H1 (cell line): Measurements from ENCODE around the gene CD37. TPM values are rescaled to one million over a fixed set of nuclear protein-coding genes. Genes with fewer than 3 reads are reported as not detected.

Source experiments
- CBX5 ChIP-seq: fragments of 300-800, 300-1000 bp; sonication (generic); IDR thresholded peaks from 2 replicates; pipeline ENCODE4 v1.7.1; 2016; ENCODE audit warnings: antibody characterized with exemption, low read length, low read depth
- CBX8 ChIP-seq: fragments of 300-800, 300-1000 bp; sonication (generic); IDR thresholded peaks from 2 replicates; pipeline ENCODE4 v1.7.1; 2016; ENCODE audit warnings: low read depth, low read length, borderline replicate concordance
- CEBPB ChIP-seq: IDR thresholded peaks from 2 replicates; pipeline ENCODE4 v1.6.1; 2012; ENCODE audit warnings: low read depth, low read length
- CHD2 ChIP-seq: IDR thresholded peaks from 2 replicates; pipeline ENCODE4 v1.6.1; 2012; ENCODE audit warnings: low read length, improper control_type of control experiment
- EP300 ChIP-seq, 2 experiments: IDR thresholded peaks; 1 replicate in 1 of 2; 2 replicates in 1 of 2; pipeline ENCODE4 v1.6.1; 2011 to 2012; ENCODE audit warnings: low read depth in 2 of 2, low read length in 2 of 2, mild to moderate bottlenecking in 2 of 2, borderline replicate concordance in 1 of 2, inconsistent platforms in 1 of 2, moderate library complexity in 1 of 2
- FOSL1 ChIP-seq: IDR thresholded peaks from 2 replicates; pipeline ENCODE4 v1.6.1; 2011; ENCODE audit warnings: mild to moderate bottlenecking, low read depth, low read length, moderate library complexity; ENCODE audit not compliant: insufficient read depth
- GTF2F1 ChIP-seq: IDR thresholded peaks from 2 replicates; pipeline ENCODE4 v1.6.1; 2012; ENCODE audit warnings: low read depth, low read length, improper control_type of control experiment, borderline replicate concordance
- JUND ChIP-seq: IDR thresholded peaks from 2 replicates; pipeline ENCODE4 v1.6.1; 2011; ENCODE audit warnings: mild to moderate bottlenecking, improper control_type of control experiment, low read length
- KDM1A ChIP-seq: fragments of 200-600, 300-600 bp; sonication (generic); IDR thresholded peaks from 2 replicates; pipeline ENCODE4 v1.7.1; 2016; ENCODE audit warnings: mild to moderate bottlenecking, low read length, borderline replicate concordance
- POLR2A ChIP-seq, 2 experiments: IDR thresholded peaks; 1 replicate in 1 of 2; 2 replicates in 1 of 2; pipeline ENCODE4 v1.6.1; 2011; ENCODE audit warnings: low read depth in 2 of 2, low read length in 2 of 2, mild to moderate bottlenecking in 2 of 2; ENCODE audit errors: control extremely low read depth in 1 of 2
- POLR2AphosphoS5 ChIP-seq: IDR thresholded peaks from 2 replicates; pipeline ENCODE4 v1.6.1; 2011; ENCODE audit warnings: low read depth, low read length
- RBBP5 ChIP-seq: IDR thresholded peaks from 2 replicates; pipeline ENCODE4 v1.7.1; 2012; ENCODE audit warnings: low read depth, mild to moderate bottlenecking, inconsistent platforms, low read length, moderate library complexity, borderline replicate concordance
- RNF2 ChIP-seq: fragments of 200-900, 300-1000 bp; sonication (generic); IDR thresholded peaks from 2 replicates; pipeline ENCODE4 v1.7.1; 2016; ENCODE audit warnings: borderline replicate concordance, low read depth, mild to moderate bottlenecking, antibody characterized with exemption, low read length; ENCODE audit not compliant: poor library complexity, severe bottlenecking; ENCODE audit errors: missing control alignments
- RXRA ChIP-seq: IDR thresholded peaks from 2 replicates; pipeline ENCODE4 v1.6.1; 2011; ENCODE audit warnings: low read depth, mild to moderate bottlenecking, low read length, moderate library complexity; ENCODE audit not compliant: insufficient read depth
- SIN3A ChIP-seq, 2 experiments: IDR thresholded peaks in 1 of 2; conservative IDR thresholded peaks in 1 of 2; 2 replicates each; pipeline ENCODE4 v1.6.1; 2011 to 2012; ENCODE audit warnings: low read length in 2 of 2, improper control_type of control experiment in 1 of 2, low read depth in 1 of 2, mild to moderate bottlenecking in 1 of 2
- SIRT6 ChIP-seq: IDR thresholded peaks from one replicate; pipeline ENCODE4 v1.7.1; 2012; ENCODE audit warnings: low read length, inconsistent platforms
- SP1 ChIP-seq: IDR thresholded peaks from 2 replicates; pipeline ENCODE4 v1.6.1; 2011; ENCODE audit warnings: low read depth, low read length
- SP4 ChIP-seq: IDR thresholded peaks from 2 replicates; pipeline ENCODE4 v1.6.1; 2012; ENCODE audit warnings: low read length, inconsistent platforms
- TBP ChIP-seq: IDR thresholded peaks from 2 replicates; pipeline ENCODE4 v1.6.1; 2011; ENCODE audit warnings: low read depth, low read length, improper control_type of control experiment
- polyA plus RNA-seq, 7 experiments: library from polyadenylated mRNA; depleted of rRNA in 3 of 7; stranded (reverse) in 5 of 7; unstranded in 2 of 7; fragments of >200 nt in 5 of 7; fragments of 200-250 nt in 2 of 7; gene quantifications; 1 replicate in 5 of 7; 2 replicates in 1 of 7; 4 replicates in 1 of 7; pipeline versions ENCODE4 v1.2.1 to v1.2.3, GENCODE V29; 2011 to 2013; ENCODE audit warnings: missing spikeins in 2 of 7, mixed read lengths in 2 of 7
- total RNA-seq: library from RNA; stranded (reverse); fragmentation: NEBNext Ultra II Directional; extraction: Animal tissue kit (Norgen Biotek cat#: 25700); gene quantifications from 2 replicates; pipeline ENCODE4 v1.2.1, GENCODE V29; 2021

Gene CD37
- total and polyA plus RNA-seq, 2 of the 8 experiments (the other 6 are each of a cell fraction or from before 2014, with no cell fraction given) = not detected

GRCh38 chr19:49361438-49362047 lies 26.3 kb downstream of the CD37 start (continued):
- TF ChIP-seq TBP (peak; percentile 36), RBBP5 (no peak), GTF2F1 (no peak), RXRA (no peak), CHD2 (peak; percentile 55), CBX8 (no peak), POLR2AphosphoS5 (peak; percentile 72), SIN3A (conservative IDR thresholded peaks at IDR 0.05 in 1 of 2, IDR thresholded peaks at IDR 0.05 in 1 of 2; ENCODE audit: low read depth in 1 of 2, low read length in 2 of 2) (no peak), SIRT6 (no peak), RNF2 (no peak), SP1 (peak; percentile 63; the same call in 1 of the 2 replicates), SP4 (peak; percentile 79), FOSL1 (no peak), CBX5 (no peak), POLR2A (IDR thresholded peaks at IDR 0.05; ENCODE audit: control extremely low read depth in 1 of 2, low read depth in 2 of 2, low read length in 2 of 2) (peak; percentile 85 to 86), JUND (no peak), EP300 (IDR thresholded peaks at IDR 0.05; ENCODE audit: borderline replicate concordance in 1 of 2, low read depth in 2 of 2, low read length in 2 of 2) (no peak), CEBPB (no peak), KDM1A (no peak)
